Measurements from ENCODE around the gene ZNF133.
"Not testable (repeated sequence)": the region's sequence is repeated elsewhere in the genome, so short reads cannot be mapped to it uniquely, and the experiment has no call there.

Gene ZNF133

GRCh38 chr20:18326990-18327389 lies 38.7 kb downstream of the ZNF133 start:
- no peak for TF ChIP-seq EZH2phosphoT487 (conservative IDR thresholded peaks at IDR 0.05; ENCODE audit: low read length)
- TF ChIP-seq, protein P1, sequence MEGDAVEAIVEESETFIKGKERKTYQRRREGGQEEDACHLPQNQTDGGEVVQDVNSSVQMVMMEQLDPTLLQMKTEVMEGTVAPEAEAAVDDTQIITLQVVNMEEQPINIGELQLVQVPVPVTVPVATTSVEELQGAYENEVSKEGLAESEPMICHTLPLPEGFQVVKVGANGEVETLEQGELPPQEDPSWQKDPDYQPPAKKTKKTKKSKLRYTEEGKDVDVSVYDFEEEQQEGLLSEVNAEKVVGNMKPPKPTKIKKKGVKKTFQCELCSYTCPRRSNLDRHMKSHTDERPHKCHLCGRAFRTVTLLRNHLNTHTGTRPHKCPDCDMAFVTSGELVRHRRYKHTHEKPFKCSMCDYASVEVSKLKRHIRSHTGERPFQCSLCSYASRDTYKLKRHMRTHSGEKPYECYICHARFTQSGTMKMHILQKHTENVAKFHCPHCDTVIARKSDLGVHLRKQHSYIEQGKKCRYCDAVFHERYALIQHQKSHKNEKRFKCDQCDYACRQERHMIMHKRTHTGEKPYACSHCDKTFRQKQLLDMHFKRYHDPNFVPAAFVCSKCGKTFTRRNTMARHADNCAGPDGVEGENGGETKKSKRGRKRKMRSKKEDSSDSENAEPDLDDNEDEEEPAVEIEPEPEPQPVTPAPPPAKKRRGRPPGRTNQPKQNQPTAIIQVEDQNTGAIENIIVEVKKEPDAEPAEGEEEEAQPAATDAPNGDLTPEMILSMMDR (IDR thresholded peaks at IDR 0.05; ENCODE audit: insufficient read depth, low read length, poor library complexity, severe bottlenecking), result no peak
- Histone ChIP-seq H3K36me3 (ENCODE audit: low read length) (no peaks in the 10 kb centered on the region), H3K9ac (ENCODE audit: low read length) (no peak overlapping the region), H3K4me2 (ENCODE audit: low read depth, low read length, poor library complexity, severe bottlenecking) (no peak overlapping the region), H2AFZ (ENCODE audit: low read depth, low read length, severe bottlenecking) (no peak overlapping the region), H3K9me2 (replicated peaks; ENCODE audit: insufficient read depth, low read length) (no peaks in the 10 kb centered on the region), H3K27ac (ENCODE audit: low read depth, low read length) (no peak overlapping the region), H4K20me1 (ENCODE audit: low read depth, low read length) (no peaks in the 10 kb centered on the region), H3K27me3 (ENCODE audit: low read length) (no peaks in the 10 kb centered on the region), H3K9me3 (ENCODE audit: insufficient read depth, low read length) (no peaks in the 10 kb centered on the region), H3K4me3 (ENCODE audit: insufficient read depth, low read length, poor library complexity, severe bottlenecking) (no peak overlapping the region), H3F3A (ENCODE audit: insufficient read depth) (no peaks in the 10 kb centered on the region), H3K79me2 (ENCODE audit: insufficient read depth, low read length) (no peaks in the 10 kb centered on the region)

DNA sequence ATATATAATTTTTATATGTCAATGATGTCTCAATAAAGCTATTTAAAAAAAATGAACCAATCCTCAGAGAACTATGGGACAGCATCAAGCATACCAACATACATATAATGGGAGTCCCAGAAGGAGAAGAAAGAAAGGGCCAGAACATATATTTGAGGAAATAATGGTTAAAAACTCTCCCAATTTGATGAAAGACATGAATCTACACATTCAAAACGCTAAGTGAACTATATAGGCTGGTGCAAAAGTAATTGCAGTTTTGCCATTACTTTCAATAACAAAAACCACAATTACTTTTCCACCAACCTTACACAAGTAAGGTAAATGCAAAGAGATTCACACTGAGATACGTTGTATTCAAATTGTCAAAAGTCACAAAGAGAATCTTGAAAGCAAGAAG lies 43.4 kb downstream of the ZNF133 start:
- H3K36me3 ChIP-seq (ENCODE audit: low read length), result no peaks in the 10 kb centered on the region
- no peak overlapping the region for H3K27ac ChIP-seq (ENCODE audit: low read depth, low read length)
- no peak overlapping the region for H2AFZ ChIP-seq (ENCODE audit: low read depth, low read length, severe bottlenecking)
- no peaks in the 10 kb centered on the region for H4K20me1 ChIP-seq (ENCODE audit: low read depth, low read length)
- H3K4me2 ChIP-seq (ENCODE audit: low read depth, low read length, poor library complexity, severe bottlenecking), result no peak overlapping the region
- no peak overlapping the region for H3K4me3 ChIP-seq (ENCODE audit: insufficient read depth, low read length, poor library complexity, severe bottlenecking)
- H3K9me2 ChIP-seq (replicated peaks; ENCODE audit: insufficient read depth, low read length), result no peaks in the 10 kb centered on the region
- no peaks in the 10 kb centered on the region for H3K79me2 ChIP-seq (ENCODE audit: insufficient read depth, low read length)
- H3F3A ChIP-seq (ENCODE audit: insufficient read depth), result no peaks in the 10 kb centered on the region
- no peak overlapping the region for H3K9ac ChIP-seq (ENCODE audit: low read length)
- H3K27me3 ChIP-seq (ENCODE audit: low read length), result no peaks in the 10 kb centered on the region
- TF ChIP-seq, protein P1 (IDR thresholded peaks at IDR 0.05; ENCODE audit: insufficient read depth, low read length, poor library complexity, severe bottlenecking), result no peak
- no peak for TF ChIP-seq EZH2phosphoT487 (conservative IDR thresholded peaks at IDR 0.05; ENCODE audit: low read length)
- H3K9me3 ChIP-seq (ENCODE audit: insufficient read depth, low read length), result no peaks in the 10 kb centered on the region

GRCh38 chr20:18349749-18350148 lies 61.4 kb downstream of the ZNF133 start:
- H3K4me2 ChIP-seq (ENCODE audit: low read depth, low read length, poor library complexity, severe bottlenecking); H3K4me3 ChIP-seq (ENCODE audit: insufficient read depth, low read length, poor library complexity, severe bottlenecking); H3K9me2 ChIP-seq (replicated peaks; ENCODE audit: insufficient read depth, low read length); H4K20me1 ChIP-seq (ENCODE audit: low read depth, low read length); H3K79me2 ChIP-seq (ENCODE audit: insufficient read depth, low read length); H3K27me3 ChIP-seq (ENCODE audit: low read length); H2AFZ ChIP-seq (ENCODE audit: low read depth, low read length, severe bottlenecking); H3K9ac ChIP-seq (ENCODE audit: low read length); H3F3A ChIP-seq (ENCODE audit: insufficient read depth); H3K9me3 ChIP-seq (ENCODE audit: insufficient read depth, low read length); H3K27ac ChIP-seq (ENCODE audit: low read depth, low read length); H3K36me3 ChIP-seq (ENCODE audit: low read length): not testable (repeated sequence)

GRCh38 chr20:18359854-18360253 lies 71.5 kb downstream of the ZNF133 start:
- no peaks in the 10 kb centered on the region for H3K9me3 ChIP-seq (ENCODE audit: insufficient read depth, low read length)
- H3K9me2 ChIP-seq (replicated peaks; ENCODE audit: insufficient read depth, low read length), result no peaks in the 10 kb centered on the region
- H3K27ac ChIP-seq (ENCODE audit: low read depth, low read length), result no peak overlapping the region
- H3K4me2 ChIP-seq (ENCODE audit: low read depth, low read length, poor library complexity, severe bottlenecking), result no peak overlapping the region
- no peaks in the 10 kb centered on the region for H3K36me3 ChIP-seq (ENCODE audit: low read length)
- no peak overlapping the region for H3K4me3 ChIP-seq (ENCODE audit: insufficient read depth, low read length, poor library complexity, severe bottlenecking)
- H2AFZ ChIP-seq (ENCODE audit: low read depth, low read length, severe bottlenecking), result no peak overlapping the region
- H3K27me3 ChIP-seq (ENCODE audit: low read length), result no peaks in the 10 kb centered on the region
- no peaks in the 10 kb centered on the region for H3F3A ChIP-seq (ENCODE audit: insufficient read depth)
- no peaks in the 10 kb centered on the region for H4K20me1 ChIP-seq (ENCODE audit: low read depth, low read length)
- H3K79me2 ChIP-seq (ENCODE audit: insufficient read depth, low read length), result no peaks in the 10 kb centered on the region
- H3K9ac ChIP-seq (ENCODE audit: low read length), result no peak overlapping the region
- TF ChIP-seq EZH2phosphoT487 (conservative IDR thresholded peaks at IDR 0.05; ENCODE audit: low read length), result no peak
- TF ChIP-seq, protein P1 (IDR thresholded peaks at IDR 0.05; ENCODE audit: insufficient read depth, low read length, poor library complexity, severe bottlenecking), result no peak
